Cortex of kidney (tissue), 1 donor: ENCODE results near the gene TSPAN11.

Source experiments
- DNase-seq: peaks from one replicate; lab custom pipeline; 2025; lab: John Stamatoyannopoulos, UW

Gene TSPAN11

DNA sequence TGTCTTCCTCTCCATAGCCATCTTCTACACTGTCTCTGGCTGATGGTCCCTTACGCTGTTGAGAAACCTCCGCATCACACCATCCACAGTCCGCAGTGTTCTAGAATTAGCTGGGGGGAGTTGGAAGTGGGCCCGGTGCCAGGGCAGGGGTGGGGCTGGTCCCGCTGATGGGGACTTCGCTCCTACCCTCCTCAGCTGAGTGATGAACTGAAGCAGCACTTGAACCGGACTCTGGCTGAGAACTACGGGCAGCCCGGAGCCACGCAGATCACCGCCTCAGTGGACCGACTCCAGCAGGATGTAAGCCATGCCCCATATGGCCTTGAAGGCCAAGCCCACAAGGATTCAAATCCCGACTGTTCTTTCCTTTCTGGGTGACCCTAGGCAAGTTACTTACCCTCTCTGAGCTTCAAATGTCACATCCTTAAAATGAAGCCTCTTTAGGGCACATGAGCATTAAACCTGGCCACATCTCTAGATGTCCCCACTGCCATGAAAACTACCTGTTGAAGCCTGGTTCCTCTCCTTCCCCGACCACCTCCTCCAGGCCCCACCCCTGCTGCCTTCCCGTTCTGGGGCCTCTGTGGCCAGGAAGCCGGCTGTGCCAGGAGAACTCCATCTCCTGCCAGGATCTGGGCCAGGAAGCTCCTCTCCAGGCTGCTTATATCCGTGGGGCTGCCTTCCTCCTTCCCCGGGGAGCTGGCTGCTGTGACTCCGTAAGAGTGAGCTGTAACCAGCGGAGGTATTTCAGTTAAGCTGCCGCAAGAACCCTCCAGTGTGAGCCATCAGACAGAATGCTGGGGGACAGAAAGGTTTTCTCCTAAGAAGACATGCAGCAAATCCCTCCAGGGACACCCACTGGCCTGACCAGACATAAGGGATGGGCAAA is 53.1 kb downstream of the TSPAN11 start:
- no peak for DNase-seq

DNA sequence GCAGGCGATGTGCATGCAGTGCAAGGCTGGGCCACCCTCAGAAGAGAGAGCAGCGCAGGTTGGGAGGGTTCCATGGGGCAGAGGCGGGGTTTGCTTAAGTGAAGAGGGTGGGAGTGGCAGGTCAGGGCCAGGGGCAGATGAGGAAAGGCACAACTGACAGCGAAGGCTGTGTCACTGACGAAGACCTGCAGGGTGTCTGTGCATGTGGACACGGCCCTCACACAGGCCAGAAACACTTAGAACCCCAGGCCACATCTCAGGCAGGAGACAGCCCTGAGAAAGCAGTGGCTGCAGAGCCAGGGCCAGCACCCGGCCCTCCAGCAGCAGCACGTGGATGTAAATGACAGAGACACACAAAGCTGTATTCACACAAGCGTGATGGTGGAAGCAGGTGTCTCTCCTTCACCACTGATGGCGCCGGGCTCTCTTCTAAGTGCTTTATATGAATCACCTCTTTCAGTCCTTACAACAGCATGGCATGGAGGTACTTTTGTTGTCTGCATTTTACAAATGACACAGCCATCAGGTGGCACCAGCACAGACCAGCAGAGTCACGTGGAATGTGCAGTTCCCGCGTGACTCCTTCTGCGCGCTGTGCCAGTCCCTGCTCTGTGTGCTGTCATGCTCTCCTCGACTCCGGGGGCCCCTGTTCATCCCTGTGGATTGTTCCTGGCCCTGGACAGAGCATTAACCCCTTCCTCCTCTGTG is 54.6 kb downstream of the TSPAN11 start:
- DNase-seq: no peak

DNA sequence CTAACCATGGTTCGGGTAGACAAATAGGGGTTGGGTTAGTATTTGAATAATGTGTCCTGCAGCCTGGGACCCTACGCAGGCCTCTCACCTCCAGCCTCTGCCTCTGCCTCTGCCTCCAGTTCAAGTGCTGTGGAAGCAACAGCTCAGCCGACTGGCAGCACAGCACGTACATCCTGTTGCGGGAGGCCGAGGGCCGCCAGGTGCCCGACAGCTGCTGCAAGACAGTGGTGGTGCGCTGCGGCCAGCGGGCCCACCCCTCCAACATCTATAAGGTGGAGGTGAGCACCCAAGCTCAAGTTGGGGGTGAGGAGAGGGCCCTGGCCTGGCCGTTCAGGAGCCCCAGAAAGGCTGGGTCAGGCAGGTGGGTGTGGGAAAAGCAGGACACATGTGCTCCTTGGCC is 55.9 kb downstream of the TSPAN11 start:
- DNase-seq: no peak

DNA sequence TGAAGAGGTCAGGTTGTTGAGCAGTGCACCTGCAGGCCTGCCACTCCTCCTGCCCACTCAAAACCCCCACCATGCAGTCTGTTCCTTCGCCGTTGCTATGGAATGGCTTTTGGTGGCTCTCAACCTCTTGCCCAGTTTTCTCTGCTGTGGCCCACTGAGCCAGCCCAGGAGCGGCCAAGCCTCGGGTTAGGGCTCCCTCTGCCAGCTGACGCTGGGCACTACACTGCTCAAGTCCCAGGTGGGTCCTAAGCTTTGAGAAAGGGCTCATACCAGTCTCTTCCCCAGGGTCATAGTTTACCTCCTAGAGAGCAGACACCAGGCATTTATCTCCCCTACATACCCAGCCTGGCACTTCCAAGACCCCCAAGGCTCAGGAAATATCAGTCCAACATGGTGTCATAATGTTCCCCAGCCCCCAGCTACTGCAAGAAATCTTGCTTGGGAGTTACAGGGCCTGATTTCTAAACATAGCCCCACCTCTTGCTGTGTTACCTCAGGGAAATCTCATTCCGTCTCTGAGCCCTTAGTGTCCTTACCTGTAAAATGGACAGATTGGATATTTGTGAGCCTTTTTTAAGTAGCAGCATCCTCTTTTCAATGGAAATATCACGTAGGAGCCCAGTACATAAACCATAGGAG is 59.4 kb downstream of the TSPAN11 start:
- DNase-seq: no peak

DNA sequence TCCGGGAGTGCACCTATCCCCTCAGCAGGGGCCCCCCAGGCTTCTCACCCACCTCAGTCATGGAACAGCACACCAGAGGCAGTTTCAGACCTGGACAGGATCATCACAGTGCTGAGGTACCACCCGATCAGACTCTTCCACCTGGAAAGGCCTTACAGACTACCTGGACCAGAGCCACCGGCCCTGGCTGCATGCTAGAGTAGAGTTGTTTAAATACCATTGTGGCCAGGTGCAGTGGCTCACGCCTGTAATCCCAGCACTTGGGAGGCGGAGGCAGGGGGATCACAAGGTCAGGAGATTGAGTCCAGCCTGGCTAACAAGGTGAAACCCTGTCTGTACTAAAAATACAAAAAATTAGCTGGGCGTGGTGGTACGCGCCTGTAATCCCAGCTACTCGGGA is 61.5 kb downstream of the TSPAN11 start:
- DNase-seq: no peak

DNA sequence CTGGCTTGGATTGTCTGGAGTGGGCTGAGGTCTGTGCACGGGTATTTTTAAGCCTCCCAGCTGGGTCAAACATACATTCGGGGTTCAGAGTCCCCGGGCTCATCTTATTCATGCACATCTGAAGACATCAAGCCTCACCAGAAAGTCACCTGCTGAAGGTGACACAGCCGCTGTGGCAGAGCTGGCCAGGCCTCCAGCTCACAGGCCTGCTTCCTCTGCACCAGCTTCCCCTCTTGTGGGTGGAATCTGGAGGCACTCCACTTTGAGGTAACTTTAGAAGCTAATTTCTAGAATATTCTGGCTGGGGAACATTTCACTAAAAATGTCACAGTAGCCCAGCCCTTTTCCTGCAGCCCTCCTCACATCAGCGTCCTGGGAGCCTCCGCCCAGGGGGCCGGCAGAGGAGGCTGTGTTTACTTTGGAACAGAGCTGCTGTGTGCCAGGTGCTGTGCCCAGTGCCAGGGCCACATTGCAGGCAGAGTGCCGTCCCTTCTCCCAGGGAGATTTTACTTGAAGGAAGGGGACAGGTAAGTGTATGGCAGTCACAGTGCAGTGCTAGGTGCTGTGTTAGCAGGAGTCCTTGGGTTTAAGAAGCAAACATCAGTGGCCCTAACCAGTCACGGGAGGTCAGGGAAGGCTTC is 62.2 kb downstream of the TSPAN11 start:
- DNase-seq: no peak

DNA sequence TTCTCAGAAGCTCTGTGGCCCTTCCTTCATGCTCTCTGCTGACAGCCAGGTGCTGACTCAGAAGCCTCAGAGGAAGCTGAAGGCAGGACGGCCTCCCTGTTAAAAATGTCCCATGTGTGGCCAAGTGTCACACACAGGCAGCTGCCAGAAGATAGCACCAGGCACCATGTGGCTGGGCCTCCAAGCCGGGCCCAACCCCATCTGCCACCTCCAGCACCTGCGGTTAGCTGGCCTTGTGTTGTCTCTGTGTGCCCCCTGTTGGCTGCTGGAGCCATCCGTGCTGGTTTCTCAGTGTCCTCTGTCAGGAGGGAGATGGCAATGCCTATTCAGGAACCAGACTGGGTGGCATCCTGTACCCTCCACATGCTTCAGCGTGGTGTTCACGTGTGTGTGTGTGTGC is 63.2 kb downstream of the TSPAN11 start:
- no peak for DNase-seq

DNA sequence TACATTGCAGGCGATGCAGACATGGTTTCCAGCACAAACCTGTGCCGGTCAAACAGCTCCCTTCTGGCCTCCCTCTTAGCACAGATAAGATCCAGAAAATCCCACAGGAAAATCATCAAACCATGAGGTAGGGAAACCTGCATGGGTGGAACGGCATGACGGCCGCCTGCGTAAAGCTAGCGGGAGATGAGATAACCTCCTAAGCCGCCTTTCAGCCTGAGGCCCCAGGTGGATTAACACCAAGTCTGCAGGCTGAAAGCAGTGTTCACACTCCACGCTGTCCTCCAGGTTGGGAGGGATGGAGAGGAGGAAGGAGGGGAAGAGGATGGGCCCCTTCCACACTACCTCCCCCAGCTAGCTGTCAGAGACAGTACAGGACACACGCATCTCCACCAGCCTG is 63.8 kb downstream of the TSPAN11 start:
- no peak for DNase-seq

DNA sequence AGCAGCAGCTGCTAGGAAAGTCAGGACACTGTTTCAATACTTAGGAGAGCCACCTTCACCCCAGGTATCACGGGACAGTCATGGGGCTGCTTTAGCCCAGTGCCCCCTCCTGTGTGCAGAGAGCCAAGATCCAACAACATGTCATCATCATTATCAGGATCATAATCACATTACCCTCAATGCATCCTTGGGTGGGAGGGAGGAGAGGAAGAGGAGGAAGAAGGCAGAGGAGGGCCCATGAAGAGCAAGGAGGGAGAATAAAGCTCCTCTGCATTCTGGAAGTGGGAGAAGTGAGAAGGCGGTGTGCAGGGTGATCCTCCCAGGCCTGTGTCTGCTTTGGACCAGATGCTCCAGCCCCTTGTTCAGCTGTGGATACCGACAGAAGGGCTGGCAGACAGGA is 64.2 kb downstream of the TSPAN11 start:
- no peak for DNase-seq

DNA sequence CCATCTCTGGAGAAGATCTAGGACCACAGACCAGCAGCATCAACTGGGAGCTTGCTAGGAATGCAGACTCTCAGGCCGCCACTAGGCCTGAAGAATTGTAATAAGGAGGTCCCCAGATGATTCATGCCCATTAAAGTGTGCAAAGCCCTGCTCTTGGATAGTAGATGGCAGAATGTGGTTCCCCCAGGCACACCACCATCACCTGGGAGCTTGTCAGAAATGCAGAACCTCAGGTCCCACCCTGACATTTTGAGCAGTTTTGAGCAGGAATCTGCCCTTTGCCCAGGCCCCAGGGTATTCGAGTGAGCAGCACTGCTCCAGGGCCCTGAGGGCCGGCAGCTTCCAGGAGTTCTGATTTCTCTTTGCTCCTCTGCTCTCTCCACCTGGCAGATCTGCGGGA is 64.9 kb downstream of the TSPAN11 start:
- no peak for DNase-seq

DNA sequence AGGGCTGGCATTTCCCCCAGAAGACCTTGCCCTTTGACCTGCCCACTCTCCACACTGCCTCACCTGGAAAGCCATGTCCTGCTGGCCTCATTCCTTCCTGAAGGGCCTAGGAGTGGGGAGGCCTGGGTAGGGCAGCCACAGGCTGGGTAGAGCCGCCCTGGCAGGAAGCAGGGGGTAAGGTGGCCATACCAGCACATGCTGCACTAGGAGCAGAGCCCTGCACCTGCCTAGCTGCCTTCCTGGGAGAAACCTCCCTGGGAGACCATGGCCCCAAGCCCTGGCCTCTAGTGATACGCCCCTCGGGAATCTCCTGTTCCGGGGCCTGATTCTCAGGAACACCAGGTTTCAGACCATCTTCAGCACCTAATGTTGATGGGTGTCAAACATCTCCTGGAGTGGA is 65.8 kb downstream of the TSPAN11 start:
- no peak for DNase-seq

DNA sequence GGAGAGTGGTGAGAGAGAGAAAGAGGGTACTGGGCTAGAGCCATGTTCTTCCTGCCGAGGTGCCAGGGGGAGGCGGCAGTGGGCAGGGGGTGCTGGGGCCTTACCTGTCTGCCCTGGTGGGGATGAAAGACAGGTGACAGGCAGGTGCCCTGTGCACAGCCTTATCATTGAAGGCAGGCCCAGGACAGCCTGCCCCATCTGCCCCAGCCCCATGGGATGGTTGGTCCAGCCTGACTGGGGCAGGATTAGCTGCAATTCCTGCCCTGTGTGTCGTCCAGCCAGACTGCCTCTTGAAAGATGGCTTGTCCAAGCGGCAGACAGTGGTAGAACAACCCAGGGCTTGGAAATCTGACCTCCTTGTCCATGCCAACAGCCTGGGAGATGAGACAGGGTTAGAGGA is 67.2 kb downstream of the TSPAN11 start:
- no peak for DNase-seq

DNA sequence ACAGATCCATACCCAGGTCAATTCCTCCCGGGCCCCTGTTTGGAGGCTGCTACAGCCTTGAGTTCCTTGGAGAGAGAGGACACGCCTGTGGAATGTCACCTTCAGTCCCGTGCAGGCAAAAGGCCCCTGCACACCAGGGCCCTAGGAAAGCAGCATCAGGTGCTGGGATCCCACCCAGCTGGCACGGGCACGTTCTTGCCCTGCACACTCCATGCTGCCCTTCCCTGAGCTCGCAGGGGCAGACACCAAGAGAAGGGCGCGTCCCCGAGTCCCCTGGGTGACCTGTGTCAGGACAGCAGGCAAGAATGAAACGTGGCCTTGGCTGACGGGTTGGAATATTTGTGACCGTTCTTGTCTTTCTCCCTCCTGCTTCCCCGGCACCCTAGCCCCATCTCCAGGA is 67.7 kb downstream of the TSPAN11 start:
- DNase-seq: no peak

DNA sequence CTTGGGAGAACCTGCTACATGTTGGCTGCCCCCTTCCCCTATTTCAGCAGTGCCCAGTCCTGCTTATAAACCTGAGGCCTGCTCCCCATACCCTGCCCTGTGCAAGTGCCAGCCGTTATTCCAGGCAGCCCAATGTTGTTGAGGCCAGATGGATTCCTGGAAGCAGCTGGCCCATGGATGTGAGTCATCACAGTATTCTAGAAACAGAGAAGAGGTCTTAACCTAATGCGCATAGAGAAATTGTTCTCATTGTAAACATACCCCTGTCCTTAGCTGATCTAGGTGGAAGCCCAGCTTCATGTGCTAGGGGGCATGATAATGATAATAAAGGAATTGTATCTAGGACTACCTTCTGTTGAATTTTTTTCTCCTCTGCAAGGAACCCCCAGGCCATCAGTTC is 69.7 kb downstream of the TSPAN11 start:
- no peak for DNase-seq

DNA sequence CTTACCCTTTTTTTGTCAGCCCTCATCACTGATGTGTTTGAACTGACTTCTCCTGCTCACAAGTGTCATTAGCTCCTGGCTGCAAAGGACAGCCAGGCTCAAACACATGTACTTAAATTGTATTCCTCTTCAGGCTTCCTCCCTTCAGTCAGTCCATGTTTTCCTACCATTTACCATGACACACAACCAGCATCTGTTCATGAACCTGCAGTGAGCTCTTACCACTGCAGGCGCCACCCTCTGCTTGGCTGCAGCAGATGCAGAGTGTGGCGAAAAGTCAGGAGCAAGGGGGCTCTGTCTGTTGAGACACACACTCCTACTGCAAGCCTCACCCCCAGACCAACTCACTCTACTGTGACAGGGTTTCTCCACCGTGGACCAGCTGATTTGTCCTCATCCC is 70.2 kb downstream of the TSPAN11 start:
- DNase-seq: no peak

DNA sequence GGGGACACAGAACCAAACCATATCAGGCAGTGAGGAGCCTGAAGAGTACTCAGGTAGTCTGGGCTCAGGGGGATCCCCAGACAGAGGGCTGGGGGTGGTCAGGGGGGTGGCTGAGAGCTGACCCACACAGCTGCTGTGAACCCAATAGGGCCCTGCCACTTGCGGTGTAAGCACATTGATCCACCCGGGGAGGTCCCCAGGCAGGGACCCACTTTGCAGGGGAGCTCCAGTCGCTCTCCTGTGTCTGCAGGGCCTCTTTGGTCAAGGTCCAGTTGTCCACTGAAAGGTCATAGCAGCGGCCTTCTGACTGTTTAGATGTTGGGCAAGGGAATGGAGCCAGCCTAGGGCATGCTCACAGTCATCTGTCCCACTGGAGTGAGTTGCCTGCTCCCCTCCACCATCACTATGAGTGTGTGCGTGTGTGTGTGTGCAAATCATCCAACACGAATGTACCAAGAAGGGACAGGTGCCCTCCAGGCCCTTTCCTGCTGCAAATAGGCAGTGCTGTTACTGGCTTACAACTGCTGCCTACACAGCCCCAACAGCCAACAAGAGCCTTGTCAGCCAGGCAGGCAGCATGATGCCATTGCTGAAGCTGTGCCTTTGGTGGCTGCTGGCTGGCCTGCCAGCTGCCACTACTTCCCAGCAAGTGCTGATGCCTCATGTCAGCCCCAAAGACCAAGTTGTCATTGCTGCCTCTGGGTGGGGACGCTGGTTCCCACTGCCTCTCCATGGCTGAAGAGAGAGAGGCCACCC is 71.3 kb downstream of the TSPAN11 start:
- no peak for DNase-seq

DNA sequence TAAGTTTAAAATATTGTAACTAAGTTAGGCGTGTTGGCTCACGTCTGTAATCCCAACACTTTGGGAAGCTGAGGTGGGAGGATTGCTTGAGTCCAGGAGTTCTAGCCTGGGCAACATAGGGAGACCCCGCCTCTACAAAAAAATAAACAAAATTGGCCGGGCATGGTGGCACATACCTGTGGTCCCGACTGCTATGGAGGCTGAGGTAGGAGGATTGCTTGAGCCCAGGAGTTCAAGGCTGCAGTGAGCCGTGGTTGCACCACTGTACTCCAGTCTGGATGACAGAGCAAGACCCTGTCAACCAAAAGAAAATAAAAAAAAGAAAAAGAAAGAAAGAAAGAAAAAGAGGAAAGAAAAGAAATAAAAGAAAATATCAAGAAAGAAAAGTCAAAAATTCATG is 72.5 kb downstream of the TSPAN11 start:
- DNase-seq: no peak

DNA sequence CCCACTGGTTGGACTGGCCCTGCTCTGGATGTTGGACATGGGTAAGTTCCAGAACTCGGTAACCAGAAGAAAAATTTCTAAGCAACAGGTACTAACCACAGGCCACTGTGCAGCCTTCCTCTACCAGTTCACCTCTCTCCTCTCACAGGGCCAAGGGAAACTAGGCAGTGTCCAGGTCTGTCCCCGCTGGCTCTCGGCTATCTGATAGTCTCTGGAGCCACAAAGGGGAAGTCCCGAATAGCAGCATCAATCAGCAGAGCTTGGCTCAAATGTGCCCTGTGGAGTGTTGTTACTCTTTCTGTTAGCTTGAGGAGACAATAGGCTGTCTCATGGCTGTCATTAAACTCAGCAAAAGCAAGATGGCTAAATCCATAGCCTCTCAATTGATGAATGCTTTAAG is 73.2 kb downstream of the TSPAN11 start:
- no peak for DNase-seq

DNA sequence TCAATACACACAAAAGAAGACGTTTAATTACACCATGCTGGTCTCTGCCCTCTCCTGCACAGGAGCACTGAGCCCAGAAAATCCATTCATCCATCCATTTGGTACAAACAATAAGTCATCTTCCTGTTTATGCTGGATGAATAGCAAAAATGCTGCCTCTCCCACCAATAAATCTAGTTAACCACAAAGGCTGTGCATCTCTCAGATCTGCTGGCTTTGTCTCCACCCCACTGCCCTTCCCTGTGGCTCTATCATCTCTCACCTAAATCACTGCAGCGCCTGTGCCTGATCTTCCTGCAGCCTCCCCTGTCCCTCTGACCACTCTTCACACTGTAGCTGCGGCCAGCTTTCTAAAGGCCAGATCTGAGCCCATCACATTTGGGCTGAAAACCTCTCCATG is 74.2 kb downstream of the TSPAN11 start:
- no peak for DNase-seq

DNA sequence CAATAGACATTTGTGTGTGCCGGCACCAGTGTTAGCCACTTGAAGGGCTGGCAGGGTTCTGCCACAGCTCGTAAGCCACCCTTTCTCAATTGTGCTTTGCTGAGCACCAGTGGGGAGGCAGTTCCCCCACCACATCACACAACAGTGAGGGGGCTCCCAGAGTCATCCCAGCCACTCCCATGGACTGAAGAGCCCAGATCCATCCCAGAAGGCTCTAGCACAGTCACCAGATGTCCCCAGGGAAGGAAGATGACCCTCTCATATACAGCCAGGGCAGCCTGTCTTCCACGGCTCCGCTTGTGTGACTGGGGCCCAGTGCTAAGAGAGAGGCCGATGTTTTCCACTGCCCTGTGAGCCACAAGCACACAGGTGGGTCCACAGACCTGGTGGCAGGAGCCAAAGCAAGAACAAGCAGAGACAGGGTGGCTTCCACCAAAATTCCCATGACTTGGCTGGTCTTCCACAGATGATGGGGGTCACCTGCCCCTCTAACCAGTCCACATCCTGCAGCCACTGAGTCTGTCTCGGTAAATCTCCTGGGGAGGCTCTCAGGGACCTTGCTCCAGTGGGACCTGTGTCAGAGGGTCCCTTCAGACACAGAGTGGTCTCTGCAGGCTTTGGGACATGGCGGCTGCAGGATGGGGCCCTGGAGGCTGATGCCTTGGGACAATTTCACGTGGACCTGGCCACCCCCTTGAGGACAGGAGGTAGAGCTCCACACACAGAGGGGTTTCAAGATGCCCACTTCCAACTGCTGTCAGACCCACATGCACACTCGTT is 75.2 kb downstream of the TSPAN11 start:
- no peak for DNase-seq

DNA sequence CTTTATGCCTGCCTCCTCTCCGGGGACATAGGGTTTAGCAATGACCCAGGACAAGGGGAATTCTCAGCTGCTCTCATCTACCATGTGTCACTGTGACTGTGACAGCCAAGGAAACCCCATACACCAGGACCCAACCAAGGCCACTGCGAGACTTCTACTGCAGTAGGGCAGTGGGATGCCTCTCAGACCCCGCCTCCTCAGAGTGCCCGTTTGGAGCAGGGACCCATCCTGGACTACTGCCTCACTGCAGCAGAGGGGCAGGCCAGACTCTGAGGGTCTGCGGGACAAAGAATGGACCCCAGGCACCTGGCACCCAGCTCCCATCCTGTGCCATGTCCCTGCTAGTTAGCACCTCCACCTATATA is 75.8 kb downstream of the TSPAN11 start:
- no peak for DNase-seq
